Measurements from ENCODE around the gene RRP15.

GRCh38 chr1:218382261-218382660 lies 97.2 kb downstream of the RRP15 start:
- TF ChIP-seq NFYB (CRISPR knock-in tag; conservative IDR thresholded peaks at IDR 0.05; ENCODE audit: low read depth) (no peak), CTCF (IDR thresholded peaks at IDR 0.05) (no peak), PRDM15 (CRISPR knock-in tag; IDR thresholded peaks at IDR 0.05) (no peak), ZNF423 (CRISPR knock-in tag; IDR thresholded peaks at IDR 0.05) (no peak), SP1 (CRISPR knock-in tag; conservative IDR thresholded peaks at IDR 0.05) (no peak), RELA (CRISPR knock-in tag; IDR thresholded peaks at IDR 0.05; ENCODE audit: borderline replicate concordance) (no peak), TP53 (CRISPR knock-in tag; IDR thresholded peaks at IDR 0.05) (no peak)

All from WTC11 (cell line).